Type B pancreatic cell (in vitro differentiated cells): ENCODE data around the gene ATG7. TPM values are rescaled to one million over a fixed set of nuclear protein-coding genes. Genes with fewer than 3 reads are reported as not detected.

Experiments
- DNase-seq: peaks from one replicate; pipeline ENCODE4 v3.0.0; 2021; ENCODE audit warnings: mixed read lengths; ENCODE audit not compliant: unreplicated experiment; ENCODE audit errors: extremely low spot score
- H3K27ac Mint-ChIP-seq: 2 replicates; pipeline ENCODE4 v1.8.0; 2021; ENCODE audit warnings: mild to moderate bottlenecking, mixed read lengths
- H3K27me3 Mint-ChIP-seq: 2 replicates; pipeline ENCODE4 v1.8.0; 2021; ENCODE audit warnings: mixed read lengths
- H3K36me3 Mint-ChIP-seq: 2 replicates; pipeline ENCODE4 v1.8.0; 2021; ENCODE audit warnings: mixed read lengths
- H3K4me1 Mint-ChIP-seq: one replicate; pipeline ENCODE4 v1.8.0; 2021; ENCODE audit warnings: mixed read lengths; ENCODE audit not compliant: unreplicated experiment
- H3K4me3 Mint-ChIP-seq: 2 replicates; pipeline ENCODE4 v1.8.0; 2021; ENCODE audit warnings: mild to moderate bottlenecking, mixed read lengths
- H3K9me3 Mint-ChIP-seq: 2 replicates; pipeline ENCODE4 v1.8.0; 2021; ENCODE audit warnings: mixed read lengths
- CTCF ChIP-seq: fragments of 200-600 bp; sonication (generic); conservative IDR thresholded peaks from 2 replicates; pipeline ENCODE4 v1.5.0; 2021; ENCODE audit warnings: antibody characterized with exemption, mild to moderate bottlenecking
- total RNA-seq: library from RNA; stranded (reverse); gene quantifications from 2 replicates; pipeline ENCODE4 v1.2.1, GENCODE V29; 2021; ENCODE audit warnings: low replicate concordance

ATG7 gene
- total RNA-seq, 1 donor from 2014 or later, result 32.4 TPM

- Mint-ChIP-seq H3K27ac (peak overlapping the region; percentile 20), H3K4me3 (peak overlapping the region; percentile 38), H3K36me3 (peaks cover 13% of the 10 kb centered on the region), H3K4me1 (peaks cover 44% of the 10 kb centered on the region), H3K9me3 (peaks cover 5% of the 10 kb centered on the region), H3K27me3 (no peaks in the 10 kb centered on the region)
- DNase-seq, result no peak
- TF ChIP-seq CTCF, result peak; percentile 39
These were observed 267.5 kb downstream of the ATG7 start for GRCh38 chr3:11539677-11540076.

DNA sequence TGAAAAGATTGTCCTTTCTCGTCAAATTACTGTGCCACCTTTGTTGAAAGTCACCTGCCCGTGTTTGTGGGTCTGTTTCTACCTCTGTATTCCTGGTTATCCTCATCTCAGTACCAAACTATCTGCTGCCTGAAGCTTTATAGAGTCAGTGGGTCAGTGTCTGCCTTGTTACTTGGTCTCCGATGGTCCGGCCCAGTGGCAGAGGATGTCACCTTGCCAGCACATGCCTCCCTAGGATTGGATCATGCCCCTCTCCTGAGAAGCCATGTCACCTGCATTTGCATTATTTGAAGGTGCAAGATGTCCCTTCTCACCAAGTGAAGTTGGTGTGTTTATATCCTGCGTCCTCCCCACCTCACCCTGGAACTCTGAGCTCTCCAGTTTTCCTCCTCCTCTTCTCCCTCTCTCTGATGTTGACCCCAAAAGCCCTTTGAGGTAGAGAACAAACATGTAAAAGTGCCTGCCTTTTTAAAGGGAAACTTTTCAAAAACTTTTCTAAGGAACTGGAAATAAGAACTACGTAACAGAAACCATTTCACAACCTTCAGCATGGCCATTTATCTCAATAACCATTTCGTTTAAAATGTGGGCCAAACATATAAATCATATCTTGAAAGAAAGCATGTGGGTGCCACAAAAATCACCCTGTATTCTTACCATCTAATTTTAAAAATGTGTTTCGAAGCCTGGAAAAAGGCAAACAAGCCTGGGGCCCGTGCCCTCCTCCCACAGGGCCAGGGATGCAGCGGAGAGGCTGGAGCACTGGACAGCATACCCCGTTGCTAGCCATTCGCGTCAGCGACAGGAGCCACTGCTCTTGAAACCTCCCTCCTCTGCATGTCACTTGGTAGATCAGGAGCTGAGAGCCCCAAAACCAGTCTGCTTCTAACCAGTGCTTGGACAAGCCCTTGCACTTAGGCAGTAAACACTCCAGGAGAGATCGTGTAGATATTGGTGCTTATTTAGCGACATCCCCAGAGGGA, 269.4 kb downstream of the ATG7 start:
- Mint-ChIP-seq H3K4me1 (peaks cover 48% of the 10 kb centered on the region), H3K9me3 (peaks cover 5% of the 10 kb centered on the region), H3K27me3 (no peaks in the 10 kb centered on the region), H3K36me3 (peaks cover 13% of the 10 kb centered on the region), H3K27ac (peak overlapping the region; percentile 67), H3K4me3 (peak overlapping the region; percentile 25)
- no peak for DNase-seq
- TF ChIP-seq CTCF, result no peak

DNA sequence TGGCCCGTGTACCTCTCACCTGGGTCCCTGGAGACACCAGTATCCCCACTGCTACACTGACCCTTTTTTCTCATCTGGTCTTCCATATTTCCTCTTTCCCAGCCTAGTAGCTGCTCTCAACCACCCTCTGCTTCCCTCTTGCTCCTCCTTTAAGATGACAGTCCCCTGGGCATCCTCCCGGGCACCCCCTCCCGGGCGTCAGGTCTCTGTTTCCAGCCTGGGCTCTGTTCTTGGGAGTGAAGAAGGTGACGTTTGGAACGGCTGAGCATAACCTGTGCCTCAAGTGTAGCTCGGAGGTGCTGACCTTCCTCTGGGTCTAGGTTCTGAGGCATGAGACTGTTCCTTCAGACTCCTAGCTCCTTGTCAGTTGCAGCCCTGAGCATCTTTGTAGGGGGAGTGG, 270.4 kb downstream of the ATG7 start:
- peaks cover 12% of the 10 kb centered on the region for H3K36me3 Mint-ChIP-seq
- DNase-seq, result no peak
- TF ChIP-seq CTCF, result no peak
- peak overlapping the region; percentile 23 for H3K27ac Mint-ChIP-seq
- peaks cover 45% of the 10 kb centered on the region for H3K4me1 Mint-ChIP-seq
- H3K9me3 Mint-ChIP-seq, result no peaks in the 10 kb centered on the region
- no peaks in the 10 kb centered on the region for H3K27me3 Mint-ChIP-seq
- H3K4me3 Mint-ChIP-seq, result no peak overlapping the region

GRCh38 chr3:11543141-11543947, 271.1 kb downstream of the ATG7 start:
- Mint-ChIP-seq H3K4me3 (no peak overlapping the region), H3K27ac (peak overlapping the region; percentile 16), H3K4me1 (peaks cover 42% of the 10 kb centered on the region), H3K36me3 (peaks cover 12% of the 10 kb centered on the region), H3K27me3 (no peaks in the 10 kb centered on the region), H3K9me3 (no peaks in the 10 kb centered on the region)
- DNase-seq, result no peak
- no peak for TF ChIP-seq CTCF

- Mint-ChIP-seq H3K4me1 (peaks cover 46% of the 10 kb centered on the region), H3K9me3 (peaks cover 6% of the 10 kb centered on the region), H3K4me3 (no peak overlapping the region), H3K27me3 (no peaks in the 10 kb centered on the region), H3K36me3 (peaks cover 18% of the 10 kb centered on the region), H3K27ac (no peak overlapping the region)
- DNase-seq, result no peak
- no peak for TF ChIP-seq CTCF
These were observed 271.8 kb downstream of the ATG7 start for GRCh38 chr3:11543948-11544387.
